ENCODE data around the gene CCDC136. TPM values are rescaled to one million over a fixed set of nuclear protein-coding genes. Genes with fewer than 3 reads are reported as not detected.

The CCDC136 gene
- total RNA-seq: 10 to 100 TPM; 18.3 to 20.4 TPM
- polyA plus RNA-seq: 1 to 10 TPM in 1 of 2 donors, not detected in 1; 3.4 TPM

- H3K9me3 Mint-ChIP-seq: no peaks in the 10 kb centered on the region
- peak within 1 kb of the TSS in 6 of 7 donors; percentile 14 to 82 (median 56) for H3K27ac Mint-ChIP-seq
- H3K4me1 Mint-ChIP-seq: peaks cover 9 to 25% (median 16%) of the 10 kb centered on the region in 4 donors
- Histone ChIP-seq H3K4me3 (ENCODE audit: low read length in 2 of 2) (peak within 1 kb of the TSS; percentile 42 to 62), H3K27ac (ENCODE audit: low read depth, low read length) (peak within 1 kb of the TSS; percentile 48), H3K4me1 (ENCODE audit: insufficient read depth, low read length) (peaks cover 15% of the 10 kb centered on the region), H3K27me3 (ENCODE audit: insufficient read depth, low read length) (no peaks in the 10 kb centered on the region), H3K36me3 (ENCODE audit: insufficient read depth, low read length) (no peaks in the 10 kb centered on the region), H3K9me3 (ENCODE audit: control insufficient read depth in 1 of 2, low read length in 2 of 2) (no peaks in the 10 kb centered on the region)
- intact Hi-C loops (cut with micrococcal nuclease): loop anchor here (2.0 kb wide), 2 partner anchors 53 to 71 kb away; partner anchors contain the start of genes ATP6V1F and CALU
- H3K27me3 Mint-ChIP-seq: no peaks in the 10 kb centered on the region
- DNase-seq: peak; percentile 78 to 81 (median 79)
- ChIA-PET CTCF (ENCODE audit: partially characterized antibody) (no interaction called here), POLR2A (ENCODE audit: partially characterized antibody) (interaction anchor here (1.1 to 2.0 kb wide), 5 partner anchors 11 to 92 kb away, joined by 3 to 11 read pairs (median 6); partner anchors contain the start of genes ATP6V1F and CALU)
- peaks cover 0 to 3% of the 10 kb centered on the region in 2 donors for H3K36me3 Mint-ChIP-seq
- H3K4me3 Mint-ChIP-seq: peak within 1 kb of the TSS; percentile 67 to 88 (median 80)
Measured at GRCh38 chr7:128791121-128791971, at the start of gene CCDC136. TSS of gene CCDC136 (plus strand) at chr7:128791968. CDS start at chr7:128792412, 444 bp downstream.

GRCh38 chr7:128742206-128742605 is 49.6 kb upstream of the CCDC136 start:
- H3K4me1 ChIP-seq (ENCODE audit: insufficient read depth, low read length): peaks cover 41% of the 10 kb centered on the region
- no peaks in the 10 kb centered on the region for H3K9me3 Mint-ChIP-seq
- no peaks in the 10 kb centered on the region for H3K27me3 ChIP-seq (ENCODE audit: insufficient read depth, low read length)
- H3K36me3 Mint-ChIP-seq: peaks cover 0 to 12% of the 10 kb centered on the region in 2 donors
- H3K9me3 ChIP-seq (ENCODE audit: control insufficient read depth in 1 of 2, low read length in 2 of 2): no peaks in the 10 kb centered on the region
- no peaks in the 10 kb centered on the region for H3K27me3 Mint-ChIP-seq
- H3K27ac ChIP-seq (ENCODE audit: low read depth, low read length): no peak overlapping the region
- no peaks in the 10 kb centered on the region for H3K36me3 ChIP-seq (ENCODE audit: insufficient read depth, low read length)
- peaks cover 32 to 67% (median 51%) of the 10 kb centered on the region in 4 donors for H3K4me1 Mint-ChIP-seq
- intact Hi-C loops (cut with micrococcal nuclease): no loop called here
- H3K4me3 ChIP-seq (ENCODE audit: low read length in 2 of 2): no peak overlapping the region
- no peak for DNase-seq
- H3K4me3 Mint-ChIP-seq: no peak overlapping the region
- CTCF ChIA-PET (ENCODE audit: partially characterized antibody): interaction anchor here (0.9 to 1.5 kb wide), 2 partner anchors 10 to 120 kb away, joined by 3 read pairs; partner anchors contain the start of gene ATP6V1F
- H3K27ac Mint-ChIP-seq: peak overlapping the region in 4 of 7 donors; percentile 14 to 61 (median 38)
- POLR2A ChIA-PET (ENCODE audit: partially characterized antibody): no interaction called here

GRCh38 chr7:128743112-128743772 is 48.5 kb upstream of the CCDC136 start:
- Histone ChIP-seq H3K27ac (ENCODE audit: low read depth, low read length) (no peak overlapping the region), H3K27me3 (ENCODE audit: insufficient read depth, low read length) (no peaks in the 10 kb centered on the region), H3K9me3 (ENCODE audit: control insufficient read depth in 1 of 2, low read length in 2 of 2) (no peaks in the 10 kb centered on the region), H3K4me1 (ENCODE audit: insufficient read depth, low read length) (peaks cover 36% of the 10 kb centered on the region), H3K36me3 (ENCODE audit: insufficient read depth, low read length) (peaks cover 6% of the 10 kb centered on the region), H3K4me3 (ENCODE audit: low read length in 2 of 2) (no peak overlapping the region)
- Mint-ChIP-seq H3K27me3 (no peaks in the 10 kb centered on the region), H3K36me3 (peaks cover 7 to 21% of the 10 kb centered on the region in 2 donors), H3K4me3 (no peak overlapping the region), H3K4me1 (peaks cover 35 to 68% (median 51%) of the 10 kb centered on the region in 4 donors), H3K9me3 (no peaks in the 10 kb centered on the region), H3K27ac (peak overlapping the region in 1 of 7 donors; percentile 60)
- DNase-seq: no peak
- POLR2A ChIA-PET (ENCODE audit: partially characterized antibody): no interaction called here
- CTCF ChIA-PET (ENCODE audit: partially characterized antibody): no interaction called here
- intact Hi-C loops (cut with micrococcal nuclease): no loop called here

GRCh38 chr7:128744366-128744905 is 47.3 kb upstream of the CCDC136 start:
- POLR2A ChIA-PET (ENCODE audit: partially characterized antibody): no interaction called here
- H3K4me1 Mint-ChIP-seq: peaks cover 30 to 57% (median 47%) of the 10 kb centered on the region in 4 donors

GRCh38 chr7:128745706-128746105 is 46.1 kb upstream of the CCDC136 start:
- Mint-ChIP-seq H3K27ac (peak overlapping the region in 1 of 7 donors; percentile 19), H3K4me3 (no peak overlapping the region), H3K27me3 (no peaks in the 10 kb centered on the region), H3K4me1 (peaks cover 24 to 44% (median 38%) of the 10 kb centered on the region in 4 donors), H3K36me3 (peaks cover 19 to 29% of the 10 kb centered on the region in 2 donors), H3K9me3 (no peaks in the 10 kb centered on the region)
- no peak overlapping the region for H3K4me3 ChIP-seq (ENCODE audit: low read length in 2 of 2)
- POLR2A ChIA-PET (ENCODE audit: partially characterized antibody): no interaction called here
- no peaks in the 10 kb centered on the region for H3K27me3 ChIP-seq (ENCODE audit: insufficient read depth, low read length)
- CTCF ChIA-PET (ENCODE audit: partially characterized antibody): interaction anchor here (0.9 kb wide), 1 partner anchor 11 kb away, joined by 3 read pairs; no protein-coding TSS in a partner anchor
- H3K36me3 ChIP-seq (ENCODE audit: insufficient read depth, low read length): peaks cover 22% of the 10 kb centered on the region
- H3K9me3 ChIP-seq (ENCODE audit: control insufficient read depth in 1 of 2, low read length in 2 of 2): no peaks in the 10 kb centered on the region
- no peak overlapping the region for H3K27ac ChIP-seq (ENCODE audit: low read depth, low read length)
- H3K4me1 ChIP-seq (ENCODE audit: insufficient read depth, low read length): peaks cover 22% of the 10 kb centered on the region
- DNase-seq: no peak
- intact Hi-C loops (cut with micrococcal nuclease): no loop called here

More at GRCh38 chr7:128744366-128744905, 47.3 kb upstream of the CCDC136 start:
- no peak overlapping the region for H3K4me3 ChIP-seq (ENCODE audit: low read length in 2 of 2)
- peaks cover 12 to 25% of the 10 kb centered on the region in 2 donors for H3K36me3 Mint-ChIP-seq
- H3K27ac Mint-ChIP-seq: peak overlapping the region in 5 of 7 donors; percentile 7 to 25 (median 21)
- H3K27me3 Mint-ChIP-seq: no peaks in the 10 kb centered on the region
- intact Hi-C loops (cut with micrococcal nuclease): no loop called here
- H3K27me3 ChIP-seq (ENCODE audit: insufficient read depth, low read length): no peaks in the 10 kb centered on the region
- peaks cover 30% of the 10 kb centered on the region for H3K4me1 ChIP-seq (ENCODE audit: insufficient read depth, low read length)
- H3K9me3 Mint-ChIP-seq: no peaks in the 10 kb centered on the region
- DNase-seq: no peak
- H3K9me3 ChIP-seq (ENCODE audit: control insufficient read depth in 1 of 2, low read length in 2 of 2): no peaks in the 10 kb centered on the region
- H3K27ac ChIP-seq (ENCODE audit: low read depth, low read length): no peak overlapping the region
- CTCF ChIA-PET (ENCODE audit: partially characterized antibody): no interaction called here
- no peak overlapping the region for H3K4me3 Mint-ChIP-seq
- peaks cover 17% of the 10 kb centered on the region for H3K36me3 ChIP-seq (ENCODE audit: insufficient read depth, low read length)

- Histone ChIP-seq H3K27ac (ENCODE audit: low read depth, low read length) (no peak overlapping the region), H3K9me3 (ENCODE audit: control insufficient read depth in 1 of 2, low read length in 2 of 2) (no peaks in the 10 kb centered on the region), H3K27me3 (ENCODE audit: insufficient read depth, low read length) (no peaks in the 10 kb centered on the region), H3K36me3 (ENCODE audit: insufficient read depth, low read length) (peaks cover 26% of the 10 kb centered on the region), H3K4me3 (ENCODE audit: low read length in 2 of 2) (no peak overlapping the region), H3K4me1 (ENCODE audit: insufficient read depth, low read length) (peaks cover 8% of the 10 kb centered on the region)
- POLR2A ChIA-PET (ENCODE audit: partially characterized antibody): no interaction called here
- Mint-ChIP-seq H3K4me1 (peaks cover 12 to 29% (median 25%) of the 10 kb centered on the region in 4 donors), H3K27ac (peak overlapping the region in 3 of 7 donors; percentile 27 to 37 (median 31)), H3K27me3 (no peaks in the 10 kb centered on the region), H3K4me3 (no peak overlapping the region), H3K9me3 (no peaks in the 10 kb centered on the region), H3K36me3 (peaks cover 19 to 35% of the 10 kb centered on the region in 2 donors)
- no peak for DNase-seq
- intact Hi-C loops (cut with micrococcal nuclease): no loop called here
- CTCF ChIA-PET (ENCODE audit: partially characterized antibody): interaction anchor here (1.4 kb wide), 1 partner anchor 8 kb away, joined by 3 read pairs; no protein-coding TSS in a partner anchor
Measured at GRCh38 chr7:128747327-128748079, 44.3 kb upstream of the CCDC136 start.

All from CD4-positive, alpha-beta memory T cell (primary cell).